ENCODE data around the gene TP53BP2.

GRCh38 chr1:223886516-223886921 is 40.8 kb upstream of the TP53BP2 start:
- TF ChIP-seq CTCF (IDR thresholded peaks at IDR 0.05; ENCODE audit: low read depth, low read length, missing input control) (no peak), RAD21 (IDR thresholded peaks at IDR 0.05) (peak; percentile 50 to 53), TAF1 (conservative IDR thresholded peaks at IDR 0.05) (peak; percentile 83), ATF3 (IDR thresholded peaks at IDR 0.05) (peak; percentile 99), MAX (IDR thresholded peaks at IDR 0.05) (peak; percentile 86), REST (IDR thresholded peaks at IDR 0.05) (peak; percentile 80), SP1 (IDR thresholded peaks at IDR 0.05) (peak; percentile 96), HNF4G (IDR thresholded peaks at IDR 0.05) (peak; percentile 66), YY1 (IDR thresholded peaks at IDR 0.05) (peak; percentile 87), EGR1 (IDR thresholded peaks at IDR 0.05; ENCODE audit: low read depth in 2 of 2) (peak in 1 of 2 donors; percentile 66), JUND (IDR thresholded peaks at IDR 0.05) (peak; percentile 100), HNF4A (conservative IDR thresholded peaks at IDR 0.05) (peak; percentile 84 to 90)

Data from liver (tissue), 3 donors.